ENCODE measurements around the gene CA10. TPM values are rescaled to one million over a fixed set of nuclear protein-coding genes. Genes with fewer than 3 reads are reported as not detected.

CA10 gene
- total RNA-seq, 1 donor from 2014 or later = 10.4 TPM

DNA sequence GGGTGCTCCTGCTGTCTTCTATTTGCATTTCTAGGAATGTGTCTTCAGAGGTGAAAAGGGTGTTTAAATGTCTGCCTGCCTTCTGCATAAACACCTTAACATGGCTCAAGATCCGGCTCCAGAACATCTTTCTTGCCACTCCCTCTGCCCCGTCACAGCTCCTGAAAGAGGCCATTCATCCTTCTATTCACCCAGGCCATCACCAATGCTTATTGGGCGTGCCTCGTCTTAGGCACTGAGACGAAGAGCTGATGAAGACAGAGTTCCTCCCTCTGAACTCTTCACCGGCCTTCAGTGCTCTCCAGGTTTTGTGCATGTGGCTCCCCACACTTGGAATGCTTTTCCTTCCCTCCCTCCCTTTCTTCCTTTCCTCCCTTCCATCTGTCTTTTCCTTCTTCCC lies 511.4 kb downstream of the CA10 start:
- Histone ChIP-seq H3K36me3 (ENCODE audit: control insufficient read depth in 3 of 3, insufficient read depth in 3 of 3, low read length in 3 of 3) (no peaks in the 10 kb centered on the region), H3K9me3 (ENCODE audit: control insufficient read depth in 3 of 3, low read length in 3 of 3) (no peaks in the 10 kb centered on the region), H3K4me1 (ENCODE audit: control insufficient read depth in 3 of 3, insufficient read depth in 3 of 3, low read length in 3 of 3) (peaks cover 0 to 7% (median 0%) of the 10 kb centered on the region in 3 donors), H3K9ac (ENCODE audit: low read depth in 1 of 3, low read length in 3 of 3) (no peak overlapping the region), H3K27ac (ENCODE audit: low read depth, low read length) (no peak overlapping the region), H3K27me3 (ENCODE audit: control insufficient read depth in 3 of 3, insufficient read depth in 3 of 3, low read length in 3 of 3) (peaks cover 0 to 6% (median 0%) of the 10 kb centered on the region in 3 donors), H3K4me3 (ENCODE audit: low read length in 3 of 3) (no peak overlapping the region)

DNA sequence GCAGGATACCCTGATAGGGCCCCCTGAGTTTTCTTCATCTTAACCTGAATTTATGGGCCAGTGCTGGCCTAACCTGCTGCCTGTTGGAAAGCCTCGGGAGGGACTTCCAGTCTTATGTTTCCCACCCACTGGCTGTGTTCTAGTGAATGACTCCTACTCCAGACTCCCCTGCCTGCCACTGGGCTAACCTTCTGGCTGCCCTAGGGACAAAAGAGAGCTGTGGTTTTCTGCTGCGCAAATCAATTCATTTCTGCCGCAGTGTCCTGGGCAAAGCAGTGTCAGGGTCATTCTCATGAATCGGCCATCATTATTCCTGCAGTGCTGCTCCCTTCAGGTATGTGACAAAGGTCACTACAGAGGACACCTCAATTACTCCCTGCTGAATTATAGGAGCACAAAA lies 512.0 kb downstream of the CA10 start:
- no peak overlapping the region for H3K27ac ChIP-seq (ENCODE audit: low read depth, low read length)
- no peaks in the 10 kb centered on the region for H3K36me3 ChIP-seq (ENCODE audit: control insufficient read depth in 3 of 3, insufficient read depth in 3 of 3, low read length in 3 of 3)
- H3K27me3 ChIP-seq (ENCODE audit: control insufficient read depth in 3 of 3, insufficient read depth in 3 of 3, low read length in 3 of 3) = peaks cover 0 to 6% (median 0%) of the 10 kb centered on the region in 3 donors
- H3K9ac ChIP-seq (ENCODE audit: low read depth in 1 of 3, low read length in 3 of 3) = no peak overlapping the region
- no peaks in the 10 kb centered on the region for H3K9me3 ChIP-seq (ENCODE audit: control insufficient read depth in 3 of 3, low read length in 3 of 3)
- no peak overlapping the region for H3K4me3 ChIP-seq (ENCODE audit: low read length in 3 of 3)
- peaks cover 0 to 2% (median 0%) of the 10 kb centered on the region in 3 donors for H3K4me1 ChIP-seq (ENCODE audit: control insufficient read depth in 3 of 3, insufficient read depth in 3 of 3, low read length in 3 of 3)

DNA sequence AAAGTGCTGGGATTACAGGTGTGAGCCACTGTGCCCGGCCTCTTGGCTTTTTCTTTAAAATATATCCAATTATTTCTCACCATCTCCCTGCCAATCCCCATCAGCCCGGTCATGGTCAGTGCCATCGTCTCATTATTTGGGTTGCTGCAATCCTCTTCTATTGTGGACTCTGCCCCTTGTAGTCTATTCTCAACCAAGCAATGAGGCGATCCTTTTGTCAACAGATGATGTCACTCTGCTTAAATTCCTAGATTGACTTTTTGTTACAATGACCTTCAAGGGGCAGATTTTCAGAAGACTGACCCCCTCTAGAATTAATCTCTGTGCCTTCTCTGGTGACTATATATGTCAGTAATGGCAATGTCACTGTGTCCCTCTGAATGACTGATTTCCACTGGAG lies 513.5 kb downstream of the CA10 start:
- no peak overlapping the region for H3K4me3 ChIP-seq (ENCODE audit: low read length in 3 of 3)
- H3K9me3 ChIP-seq (ENCODE audit: control insufficient read depth in 3 of 3, low read length in 3 of 3) = no peaks in the 10 kb centered on the region
- no peak overlapping the region for H3K9ac ChIP-seq (ENCODE audit: low read depth in 1 of 3, low read length in 3 of 3)
- H3K27ac ChIP-seq (ENCODE audit: low read depth, low read length) = no peak overlapping the region
- H3K27me3 ChIP-seq (ENCODE audit: control insufficient read depth in 3 of 3, insufficient read depth in 3 of 3, low read length in 3 of 3) = peaks cover 0 to 6% (median 0%) of the 10 kb centered on the region in 3 donors
- H3K36me3 ChIP-seq (ENCODE audit: control insufficient read depth in 3 of 3, insufficient read depth in 3 of 3, low read length in 3 of 3) = no peaks in the 10 kb centered on the region
- H3K4me1 ChIP-seq (ENCODE audit: control insufficient read depth in 3 of 3, insufficient read depth in 3 of 3, low read length in 3 of 3) = no peaks in the 10 kb centered on the region

- no peak overlapping the region for H3K27ac ChIP-seq (ENCODE audit: low read depth, low read length)
- peaks cover 0 to 6% (median 0%) of the 10 kb centered on the region in 3 donors for H3K27me3 ChIP-seq (ENCODE audit: control insufficient read depth in 3 of 3, insufficient read depth in 3 of 3, low read length in 3 of 3)
- H3K9me3 ChIP-seq (ENCODE audit: control insufficient read depth in 3 of 3, low read length in 3 of 3) = no peaks in the 10 kb centered on the region
- H3K4me1 ChIP-seq (ENCODE audit: control insufficient read depth in 3 of 3, insufficient read depth in 3 of 3, low read length in 3 of 3) = peaks cover 0 to 2% (median 0%) of the 10 kb centered on the region in 3 donors
- H3K4me3 ChIP-seq (ENCODE audit: low read length in 3 of 3) = no peak overlapping the region
- H3K36me3 ChIP-seq (ENCODE audit: control insufficient read depth in 3 of 3, insufficient read depth in 3 of 3, low read length in 3 of 3) = no peaks in the 10 kb centered on the region
- H3K9ac ChIP-seq (ENCODE audit: low read depth in 1 of 3, low read length in 3 of 3) = no peak overlapping the region
Observed at GRCh38 chr17:51643702-51644490, 514.6 kb downstream of the CA10 start.

DNA sequence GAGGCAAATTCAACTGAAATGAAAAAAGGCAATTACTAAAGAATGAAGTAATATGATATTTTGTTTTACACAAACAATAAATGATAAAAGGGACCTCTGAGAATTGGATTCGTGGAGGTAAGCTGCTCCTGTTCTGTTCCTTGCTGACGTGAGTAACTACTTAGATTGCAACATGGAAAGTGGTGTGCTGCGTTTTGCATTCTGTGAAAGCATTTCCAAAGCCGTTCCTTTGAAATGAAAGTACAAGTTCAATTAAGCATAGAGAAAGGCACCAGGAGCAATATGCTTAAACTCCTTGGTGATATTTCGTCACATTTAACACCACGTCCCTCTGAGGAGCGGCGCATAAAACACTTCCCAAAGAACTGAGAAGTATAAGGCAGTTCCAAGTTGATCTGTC lies 516.5 kb downstream of the CA10 start:
- Histone ChIP-seq H3K36me3 (ENCODE audit: control insufficient read depth in 3 of 3, insufficient read depth in 3 of 3, low read length in 3 of 3) (no peaks in the 10 kb centered on the region), H3K9ac (ENCODE audit: low read depth in 1 of 3, low read length in 3 of 3) (no peak overlapping the region), H3K9me3 (ENCODE audit: control insufficient read depth in 3 of 3, low read length in 3 of 3) (no peaks in the 10 kb centered on the region), H3K4me1 (ENCODE audit: control insufficient read depth in 3 of 3, insufficient read depth in 3 of 3, low read length in 3 of 3) (peaks cover 0 to 2% (median 0%) of the 10 kb centered on the region in 3 donors), H3K4me3 (ENCODE audit: low read length in 3 of 3) (no peak overlapping the region), H3K27me3 (ENCODE audit: control insufficient read depth in 3 of 3, insufficient read depth in 3 of 3, low read length in 3 of 3) (peaks cover 0 to 6% (median 0%) of the 10 kb centered on the region in 3 donors), H3K27ac (ENCODE audit: low read depth, low read length) (no peak overlapping the region)

DNA sequence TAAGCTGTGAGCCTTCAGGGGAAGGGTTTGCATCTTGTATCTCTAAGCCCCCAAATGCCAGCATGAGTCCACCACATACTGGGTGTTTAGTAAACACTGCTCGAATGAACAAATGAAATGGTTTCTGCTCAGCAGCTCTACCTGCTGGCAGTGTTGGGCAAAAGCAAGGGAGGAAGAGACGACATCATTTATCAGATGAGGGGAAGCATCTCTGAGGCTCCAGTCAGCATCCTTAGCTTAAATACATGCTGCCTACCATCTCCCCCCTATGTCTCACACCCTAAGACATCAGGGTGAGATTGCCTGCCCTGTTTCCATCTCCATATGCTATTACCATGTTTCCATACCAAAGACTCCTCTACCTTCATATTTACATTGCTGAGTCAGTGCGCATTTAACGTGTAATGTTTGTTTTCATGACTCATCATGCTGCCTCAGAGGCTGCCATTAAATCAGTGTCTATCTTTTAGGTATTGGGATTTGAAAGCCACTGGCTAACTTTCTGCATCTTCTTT lies 518.3 kb downstream of the CA10 start:
- no peak overlapping the region for H3K9ac ChIP-seq (ENCODE audit: low read depth in 1 of 3, low read length in 3 of 3)
- no peaks in the 10 kb centered on the region for H3K9me3 ChIP-seq (ENCODE audit: control insufficient read depth in 3 of 3, low read length in 3 of 3)
- H3K36me3 ChIP-seq (ENCODE audit: control insufficient read depth in 3 of 3, insufficient read depth in 3 of 3, low read length in 3 of 3) = no peaks in the 10 kb centered on the region
- H3K27me3 ChIP-seq (ENCODE audit: control insufficient read depth in 3 of 3, insufficient read depth in 3 of 3, low read length in 3 of 3) = peaks cover 0 to 6% (median 0%) of the 10 kb centered on the region in 3 donors
- peaks cover 0 to 2% (median 0%) of the 10 kb centered on the region in 3 donors for H3K4me1 ChIP-seq (ENCODE audit: control insufficient read depth in 3 of 3, insufficient read depth in 3 of 3, low read length in 3 of 3)
- no peak overlapping the region for H3K27ac ChIP-seq (ENCODE audit: low read depth, low read length)
- no peak overlapping the region for H3K4me3 ChIP-seq (ENCODE audit: low read length in 3 of 3)

GRCh38 chr17:51638971-51639370 lies 519.5 kb downstream of the CA10 start:
- peaks cover 6 to 10% (median 8%) of the 10 kb centered on the region in 3 donors for H3K4me1 ChIP-seq (ENCODE audit: control insufficient read depth in 3 of 3, insufficient read depth in 3 of 3, low read length in 3 of 3)
- H3K9ac ChIP-seq (ENCODE audit: low read depth in 1 of 3, low read length in 3 of 3) = no peak overlapping the region
- no peaks in the 10 kb centered on the region for H3K36me3 ChIP-seq (ENCODE audit: control insufficient read depth in 3 of 3, insufficient read depth in 3 of 3, low read length in 3 of 3)
- no peak overlapping the region for H3K27ac ChIP-seq (ENCODE audit: low read depth, low read length)
- H3K9me3 ChIP-seq (ENCODE audit: control insufficient read depth in 3 of 3, low read length in 3 of 3) = no peaks in the 10 kb centered on the region
- peaks cover 0 to 3% (median 0%) of the 10 kb centered on the region in 3 donors for H3K27me3 ChIP-seq (ENCODE audit: control insufficient read depth in 3 of 3, insufficient read depth in 3 of 3, low read length in 3 of 3)
- no peak overlapping the region for H3K4me3 ChIP-seq (ENCODE audit: low read length in 3 of 3)

- Histone ChIP-seq H3K27ac (ENCODE audit: low read depth, low read length) (no peak overlapping the region), H3K27me3 (ENCODE audit: control insufficient read depth in 3 of 3, insufficient read depth in 3 of 3, low read length in 3 of 3) (no peaks in the 10 kb centered on the region), H3K4me3 (ENCODE audit: low read length in 3 of 3) (no peak overlapping the region), H3K4me1 (ENCODE audit: control insufficient read depth in 3 of 3, insufficient read depth in 3 of 3, low read length in 3 of 3) (peaks cover 6 to 20% (median 8%) of the 10 kb centered on the region in 3 donors), H3K36me3 (ENCODE audit: control insufficient read depth in 3 of 3, insufficient read depth in 3 of 3, low read length in 3 of 3) (no peaks in the 10 kb centered on the region), H3K9me3 (ENCODE audit: control insufficient read depth in 3 of 3, low read length in 3 of 3) (no peaks in the 10 kb centered on the region), H3K9ac (ENCODE audit: low read depth in 1 of 3, low read length in 3 of 3) (no peak overlapping the region)
Observed at GRCh38 chr17:51636291-51636690, 522.2 kb downstream of the CA10 start.

DNA sequence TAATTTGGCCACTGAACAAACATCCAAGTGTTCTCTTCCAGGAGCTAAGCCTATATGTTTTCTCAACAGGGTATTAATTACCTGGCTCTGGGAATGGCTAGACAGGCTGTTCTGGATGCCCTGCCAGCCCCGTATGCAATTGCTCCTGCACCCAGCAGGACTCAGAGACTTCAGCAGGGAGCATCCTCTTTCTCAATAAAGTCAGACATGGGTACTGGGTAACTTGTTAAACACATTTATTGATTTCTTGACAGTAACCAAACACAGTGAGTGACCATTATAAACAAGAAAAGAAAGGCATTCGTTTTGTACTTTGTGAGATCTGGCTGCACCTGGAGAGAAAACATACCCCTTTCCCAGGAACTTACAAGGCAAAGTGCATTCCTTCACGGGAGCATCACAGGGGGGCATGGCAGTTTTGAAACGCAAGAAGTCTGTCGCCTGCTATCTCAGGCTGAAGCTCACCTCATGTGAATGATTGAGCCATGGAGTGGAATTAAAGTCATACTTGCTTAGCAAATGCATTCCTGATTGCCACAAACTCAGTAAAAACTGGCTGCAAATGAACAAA lies 528.3 kb downstream of the CA10 start:
- peak overlapping the region in 2 of 3 donors; percentile 8 to 52 for H3K4me3 ChIP-seq (ENCODE audit: low read length in 3 of 3)
- no peaks in the 10 kb centered on the region for H3K36me3 ChIP-seq (ENCODE audit: control insufficient read depth in 3 of 3, insufficient read depth in 3 of 3, low read length in 3 of 3)
- H3K9ac ChIP-seq (ENCODE audit: low read depth in 1 of 3, low read length in 3 of 3) = no peak overlapping the region
- H3K4me1 ChIP-seq (ENCODE audit: control insufficient read depth in 3 of 3, insufficient read depth in 3 of 3, low read length in 3 of 3) = peaks cover 17 to 45% (median 18%) of the 10 kb centered on the region in 3 donors
- no peak overlapping the region for H3K27ac ChIP-seq (ENCODE audit: low read depth, low read length)
- no peaks in the 10 kb centered on the region for H3K9me3 ChIP-seq (ENCODE audit: control insufficient read depth in 3 of 3, low read length in 3 of 3)
- no peaks in the 10 kb centered on the region for H3K27me3 ChIP-seq (ENCODE audit: control insufficient read depth in 3 of 3, insufficient read depth in 3 of 3, low read length in 3 of 3)

- peaks cover 13 to 38% (median 14%) of the 10 kb centered on the region in 3 donors for H3K4me1 ChIP-seq (ENCODE audit: control insufficient read depth in 3 of 3, insufficient read depth in 3 of 3, low read length in 3 of 3)
- H3K9me3 ChIP-seq (ENCODE audit: control insufficient read depth in 3 of 3, low read length in 3 of 3) = no peaks in the 10 kb centered on the region
- H3K27ac ChIP-seq (ENCODE audit: low read depth, low read length) = peak overlapping the region; percentile 60
- H3K4me3 ChIP-seq (ENCODE audit: low read length in 3 of 3) = peak overlapping the region in 1 of 3 donors; percentile 52
- no peaks in the 10 kb centered on the region for H3K36me3 ChIP-seq (ENCODE audit: control insufficient read depth in 3 of 3, insufficient read depth in 3 of 3, low read length in 3 of 3)
- peak overlapping the region in 1 of 3 donors; percentile 12 for H3K9ac ChIP-seq (ENCODE audit: low read depth in 1 of 3, low read length in 3 of 3)
- H3K27me3 ChIP-seq (ENCODE audit: control insufficient read depth in 3 of 3, insufficient read depth in 3 of 3, low read length in 3 of 3) = no peaks in the 10 kb centered on the region
Observed at GRCh38 chr17:51629232-51629631, 529.3 kb downstream of the CA10 start.
